Dendritic cell treated with granulocyte-macrophage colony-stimulating factor and Interleukin-4, amounts not matched to agents 40 ng/mL and 50 ng/mL, for 4 days (primary cell): ENCODE data around the gene C16orf95.

Experiments used
- H3K27ac Mint-ChIP-seq: one replicate; pipeline ENCODE4 v1.8.0; 2022; ENCODE audit warnings: mild to moderate bottlenecking, mixed read lengths
- H3K27me3 Mint-ChIP-seq: one replicate; pipeline ENCODE4 v1.8.0; 2022; ENCODE audit warnings: mild to moderate bottlenecking, mixed read lengths
- H3K36me3 Mint-ChIP-seq: one replicate; pipeline ENCODE4 v1.8.0; 2022; ENCODE audit warnings: low read depth, mixed read lengths
- H3K4me1 Mint-ChIP-seq: one replicate; pipeline ENCODE4 v1.8.0; 2022; ENCODE audit warnings: low read depth, mixed read lengths
- H3K4me3 Mint-ChIP-seq: one replicate; pipeline ENCODE4 v1.8.0; 2022; ENCODE audit warnings: mild to moderate bottlenecking, moderate library complexity, mixed read lengths
- H3K9me3 Mint-ChIP-seq: one replicate; pipeline ENCODE4 v1.8.0; 2022; ENCODE audit warnings: mixed read lengths
- intact Hi-C: fragments of 100-400 bp; cut with micrococcal nuclease; formaldehyde crosslinking; loops from one replicate; pipeline ENCODE4 v1.15.0; 2022

C16orf95 gene

GRCh38 chr16:87353613-87354012 lies 36.4 kb upstream of the C16orf95 start:
- Mint-ChIP-seq H3K4me1 (no peaks in the 10 kb centered on the region), H3K36me3 (peaks cover 46% of the 10 kb centered on the region), H3K4me3 (no peak overlapping the region), H3K9me3 (no peaks in the 10 kb centered on the region), H3K27ac (no peak overlapping the region), H3K27me3 (peaks cover 19% of the 10 kb centered on the region)
- intact Hi-C loops, result no loop called here

- Mint-ChIP-seq H3K4me1 (no peaks in the 10 kb centered on the region), H3K9me3 (no peaks in the 10 kb centered on the region), H3K4me3 (no peak overlapping the region), H3K27ac (no peak overlapping the region), H3K36me3 (peaks cover 41% of the 10 kb centered on the region), H3K27me3 (peaks cover 15% of the 10 kb centered on the region)
- intact Hi-C loops, result no loop called here
These were observed 35.6 kb upstream of the C16orf95 start for GRCh38 chr16:87352818-87353217.

GRCh38 chr16:87351320-87351698 lies 34.1 kb upstream of the C16orf95 start:
- intact Hi-C loops, result no loop called here
- H3K36me3 Mint-ChIP-seq, result peaks cover 36% of the 10 kb centered on the region
- no peak overlapping the region for H3K27ac Mint-ChIP-seq
- peaks cover 10% of the 10 kb centered on the region for H3K27me3 Mint-ChIP-seq
- H3K4me1 Mint-ChIP-seq, result no peaks in the 10 kb centered on the region
- no peak overlapping the region for H3K4me3 Mint-ChIP-seq
- H3K9me3 Mint-ChIP-seq, result no peaks in the 10 kb centered on the region

GRCh38 chr16:87350681-87351319 lies 33.6 kb upstream of the C16orf95 start:
- Mint-ChIP-seq H3K36me3 (peaks cover 36% of the 10 kb centered on the region), H3K27me3 (peaks cover 7% of the 10 kb centered on the region), H3K27ac (no peak overlapping the region), H3K9me3 (no peaks in the 10 kb centered on the region), H3K4me1 (no peaks in the 10 kb centered on the region), H3K4me3 (no peak overlapping the region)
- intact Hi-C loops, result no loop called here

- H3K36me3 Mint-ChIP-seq, result peaks cover 39% of the 10 kb centered on the region
- intact Hi-C loops, result no loop called here
- no peak overlapping the region for H3K27ac Mint-ChIP-seq
- no peak overlapping the region for H3K4me3 Mint-ChIP-seq
- peaks cover 8% of the 10 kb centered on the region for H3K27me3 Mint-ChIP-seq
- H3K4me1 Mint-ChIP-seq, result peaks cover 5% of the 10 kb centered on the region
- H3K9me3 Mint-ChIP-seq, result no peaks in the 10 kb centered on the region
These were observed 32.8 kb upstream of the C16orf95 start for GRCh38 chr16:87350031-87350430.

- H3K36me3 Mint-ChIP-seq, result peaks cover 53% of the 10 kb centered on the region
- H3K9me3 Mint-ChIP-seq, result no peaks in the 10 kb centered on the region
- H3K4me3 Mint-ChIP-seq, result no peak overlapping the region
- no peak overlapping the region for H3K27ac Mint-ChIP-seq
- H3K4me1 Mint-ChIP-seq, result peaks cover 5% of the 10 kb centered on the region
- peaks cover 11% of the 10 kb centered on the region for H3K27me3 Mint-ChIP-seq
- intact Hi-C loops, result no loop called here
These were observed 31.5 kb upstream of the C16orf95 start for GRCh38 chr16:87348616-87349157.

- Mint-ChIP-seq H3K4me1 (peaks cover 5% of the 10 kb centered on the region), H3K4me3 (no peak overlapping the region), H3K9me3 (no peaks in the 10 kb centered on the region), H3K27me3 (peaks cover 11% of the 10 kb centered on the region), H3K36me3 (peaks cover 55% of the 10 kb centered on the region), H3K27ac (no peak overlapping the region)
- intact Hi-C loops, result no loop called here
These were observed 30.9 kb upstream of the C16orf95 start for GRCh38 chr16:87347932-87348615.

GRCh38 chr16:87346517-87347060 lies 29.4 kb upstream of the C16orf95 start:
- Mint-ChIP-seq H3K4me3 (no peak overlapping the region), H3K27ac (no peak overlapping the region), H3K27me3 (peaks cover 11% of the 10 kb centered on the region), H3K9me3 (no peaks in the 10 kb centered on the region), H3K4me1 (peaks cover 5% of the 10 kb centered on the region), H3K36me3 (peaks cover 68% of the 10 kb centered on the region)
- intact Hi-C loops, result no loop called here

GRCh38 chr16:87345726-87346424 lies 28.7 kb upstream of the C16orf95 start:
- Mint-ChIP-seq H3K36me3 (peaks cover 73% of the 10 kb centered on the region), H3K27ac (no peak overlapping the region), H3K9me3 (no peaks in the 10 kb centered on the region), H3K27me3 (peaks cover 10% of the 10 kb centered on the region), H3K4me3 (no peak overlapping the region), H3K4me1 (peaks cover 5% of the 10 kb centered on the region)
- intact Hi-C loops, result no loop called here

GRCh38 chr16:87344931-87345631 lies 27.9 kb upstream of the C16orf95 start:
- intact Hi-C loops, result no loop called here
- H3K27ac Mint-ChIP-seq, result no peak overlapping the region
- H3K4me3 Mint-ChIP-seq, result no peak overlapping the region
- H3K4me1 Mint-ChIP-seq, result peaks cover 5% of the 10 kb centered on the region
- H3K27me3 Mint-ChIP-seq, result peaks cover 10% of the 10 kb centered on the region
- peaks cover 81% of the 10 kb centered on the region for H3K36me3 Mint-ChIP-seq
- H3K9me3 Mint-ChIP-seq, result no peaks in the 10 kb centered on the region

GRCh38 chr16:87344165-87344930 lies 27.2 kb upstream of the C16orf95 start:
- intact Hi-C loops, result no loop called here
- peaks cover 10% of the 10 kb centered on the region for H3K27me3 Mint-ChIP-seq
- peaks cover 89% of the 10 kb centered on the region for H3K36me3 Mint-ChIP-seq
- H3K4me1 Mint-ChIP-seq, result peaks cover 5% of the 10 kb centered on the region
- H3K27ac Mint-ChIP-seq, result no peak overlapping the region
- no peak overlapping the region for H3K4me3 Mint-ChIP-seq
- H3K9me3 Mint-ChIP-seq, result no peaks in the 10 kb centered on the region

GRCh38 chr16:87343753-87344050 lies 26.5 kb upstream of the C16orf95 start:
- no peak overlapping the region for H3K27ac Mint-ChIP-seq
- intact Hi-C loops, result no loop called here
- no peak overlapping the region for H3K4me3 Mint-ChIP-seq

More at GRCh38 chr16:87343753-87344050, 26.5 kb upstream of the C16orf95 start:
- Mint-ChIP-seq H3K9me3 (no peaks in the 10 kb centered on the region), H3K36me3 (peaks cover 89% of the 10 kb centered on the region), H3K27me3 (peaks cover 15% of the 10 kb centered on the region), H3K4me1 (peaks cover 5% of the 10 kb centered on the region)
